Loucy (cell line): Measurements from ENCODE around the gene RSPH9.

Source experiments
- H2AFZ ChIP-seq: fragments of 200-600 bp; sonication (generic); 2 replicates; pipeline ENCODE4 v1.6.0; 2016; ENCODE audit warnings: antibody characterized with exemption, mild to moderate bottlenecking, low read length, moderate library complexity
- H3F3A ChIP-seq: fragments of 200-600 bp; 2 replicates; pipeline ENCODE4 v1.6.0; 2016; ENCODE audit warnings: antibody characterized with exemption, low read depth, mild to moderate bottlenecking
- H3K27me3 ChIP-seq: fragments of 200-600 bp; sonication (generic); 2 replicates; pipeline ENCODE4 v1.6.1; 2014; ENCODE audit warnings: low read length, mild to moderate bottlenecking; ENCODE audit not compliant: insufficient read depth, poor library complexity, severe bottlenecking
- H3K36me3 ChIP-seq: fragments of 200-600 bp; sonication (generic); 2 replicates; pipeline ENCODE4 v1.6.1; 2016; ENCODE audit warnings: low read length; ENCODE audit not compliant: insufficient read depth
- H3K4me1 ChIP-seq: fragments of 200-600 bp; sonication (generic); 2 replicates; pipeline ENCODE4 v1.5.1; 2014; ENCODE audit warnings: low read length, mild to moderate bottlenecking; ENCODE audit not compliant: insufficient read depth, poor library complexity, severe bottlenecking
- H3K4me2 ChIP-seq: fragments of 200-600 bp; sonication (generic); 2 replicates; pipeline ENCODE4 v1.6.0; 2014; ENCODE audit warnings: antibody characterized with exemption, low read length, low read depth, mild to moderate bottlenecking; ENCODE audit not compliant: poor library complexity, severe bottlenecking
- H3K4me3 ChIP-seq: fragments of 200-600 bp; sonication (generic); 2 replicates; pipeline ENCODE4 v1.5.1; 2014; ENCODE audit warnings: low read length, mild to moderate bottlenecking, mixed read lengths; ENCODE audit not compliant: poor library complexity, severe bottlenecking
- H3K79me2 ChIP-seq: fragments of 200-600 bp; sonication (generic); 2 replicates; pipeline ENCODE4 v1.6.1; 2014; ENCODE audit warnings: low read length; ENCODE audit not compliant: insufficient read depth
- H3K9ac ChIP-seq: fragments of 200-600 bp; sonication (generic); 2 replicates; pipeline ENCODE4 v1.6.0; 2014; ENCODE audit warnings: mild to moderate bottlenecking, low read depth, low read length, moderate library complexity; ENCODE audit not compliant: poor library complexity, severe bottlenecking
- H3K9me2 ChIP-seq: fragments of 200-600 bp; sonication (generic); replicated peaks from 2 replicates; pipeline ENCODE4 v1.6.1; 2016; ENCODE audit warnings: low read depth, low read length, mixed read lengths
- H3K9me3 ChIP-seq: fragments of 200-600 bp; sonication (generic); 2 replicates; pipeline ENCODE4 v1.6.1; 2014; ENCODE audit warnings: mild to moderate bottlenecking, antibody characterized with exemption, low read length, low read depth; ENCODE audit not compliant: insufficient read depth
- H4K20me1 ChIP-seq: fragments of 200-600 bp; sonication (generic); 2 replicates; pipeline ENCODE4 v1.6.0; 2014; ENCODE audit warnings: antibody characterized with exemption, low read length, mild to moderate bottlenecking; ENCODE audit not compliant: insufficient read depth, poor library complexity, severe bottlenecking
- CTCF ChIP-seq: fragments of 200-600 bp; sonication (generic); conservative IDR thresholded peaks from 2 replicates; pipeline ENCODE4 v1.5.1; 2014; ENCODE audit warnings: mild to moderate bottlenecking, antibody characterized with exemption, low read length
- EZH2phosphoT487 ChIP-seq: fragments of 200-600 bp; IDR thresholded peaks from 2 replicates; pipeline ENCODE4 v1.6.1; 2018; ENCODE audit warnings: antibody characterized with exemption, mild to moderate bottlenecking, moderate library complexity, borderline replicate concordance

RSPH9 gene

GRCh38 chr6:43609402-43609801, 35.4 kb upstream of the RSPH9 start:
- TF ChIP-seq CTCF (no peak), EZH2phosphoT487 (no peak)
- Histone ChIP-seq H3F3A (no peaks in the 10 kb centered on the region), H3K9me2 (no peaks in the 10 kb centered on the region), H4K20me1 (no peaks in the 10 kb centered on the region), H3K4me3 (no peak overlapping the region), H3K9me3 (no peaks in the 10 kb centered on the region), H3K4me1 (no peaks in the 10 kb centered on the region), H3K4me2 (no peak overlapping the region), H3K36me3 (peaks cover 66% of the 10 kb centered on the region), H3K79me2 (no peaks in the 10 kb centered on the region), H2AFZ (no peak overlapping the region), H3K9ac (no peak overlapping the region), H3K27me3 (no peaks in the 10 kb centered on the region)

GRCh38 chr6:43610431-43610830, 34.4 kb upstream of the RSPH9 start:
- Histone ChIP-seq H3K9me3 (no peaks in the 10 kb centered on the region), H3K27me3 (no peaks in the 10 kb centered on the region), H3K36me3 (peaks cover 66% of the 10 kb centered on the region; the same call in 1 of the 2 replicates), H3K4me1 (no peaks in the 10 kb centered on the region), H3K4me3 (no peak overlapping the region), H3K9me2 (no peaks in the 10 kb centered on the region), H2AFZ (no peak overlapping the region), H3F3A (no peaks in the 10 kb centered on the region), H3K79me2 (no peaks in the 10 kb centered on the region), H3K9ac (no peak overlapping the region), H3K4me2 (no peak overlapping the region), H4K20me1 (no peaks in the 10 kb centered on the region)
- TF ChIP-seq CTCF: no peak
- TF ChIP-seq EZH2phosphoT487: no peak

GRCh38 chr6:43613721-43614395, 31.0 kb upstream of the RSPH9 start:
- no peak for TF ChIP-seq CTCF
- TF ChIP-seq EZH2phosphoT487: no peak
- H3K9ac ChIP-seq: no peak overlapping the region
- no peak overlapping the region for H2AFZ ChIP-seq
- H3K4me2 ChIP-seq: no peak overlapping the region
- H3K79me2 ChIP-seq: no peaks in the 10 kb centered on the region
- no peaks in the 10 kb centered on the region for H3F3A ChIP-seq
- no peaks in the 10 kb centered on the region for H3K9me2 ChIP-seq
- peaks cover 52% of the 10 kb centered on the region; the same call in 1 of the 2 replicates for H3K36me3 ChIP-seq
- H3K4me1 ChIP-seq: no peaks in the 10 kb centered on the region
- H3K27me3 ChIP-seq: no peaks in the 10 kb centered on the region
- no peaks in the 10 kb centered on the region for H3K9me3 ChIP-seq
- no peaks in the 10 kb centered on the region for H4K20me1 ChIP-seq
- no peak overlapping the region for H3K4me3 ChIP-seq
